ENCODE results near the gene LCE1F.
A peak's percentile ranks its signal among the peaks of the same experiment; 100 is the strongest.

Gene LCE1F, protein sequence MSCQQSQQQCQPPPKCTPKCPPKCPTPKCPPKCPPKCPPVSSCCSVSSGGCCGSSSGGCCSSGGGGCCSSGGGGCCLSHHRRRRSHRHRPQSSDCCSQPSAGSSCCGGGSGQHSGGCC

DNA sequence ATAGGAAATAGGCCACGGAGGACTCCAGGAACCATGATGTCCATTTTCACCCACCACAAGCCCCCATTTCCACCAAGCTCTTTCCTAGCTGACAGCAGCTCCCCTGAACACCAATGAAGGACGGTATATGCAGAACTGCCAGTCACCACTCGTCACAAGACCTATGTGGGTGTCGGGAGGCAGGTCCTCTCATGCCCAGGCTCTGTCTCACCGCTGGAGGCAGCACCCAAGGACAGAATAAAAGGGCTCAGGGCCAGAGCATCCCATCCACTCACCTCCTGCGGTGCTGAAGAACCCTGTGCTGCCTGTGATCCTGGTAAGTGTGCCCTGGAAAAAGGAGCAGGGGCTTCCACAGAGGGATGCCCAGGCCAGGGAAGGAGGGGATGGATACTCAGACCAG lies at the start of gene LCE1F:
TSS of gene LCE1F (plus strand) at position 266 of the 400 bp plus-strand sequence. CDS start 1,232 bp downstream, outside the sequence.
- DNase-seq = no peak

DNA sequence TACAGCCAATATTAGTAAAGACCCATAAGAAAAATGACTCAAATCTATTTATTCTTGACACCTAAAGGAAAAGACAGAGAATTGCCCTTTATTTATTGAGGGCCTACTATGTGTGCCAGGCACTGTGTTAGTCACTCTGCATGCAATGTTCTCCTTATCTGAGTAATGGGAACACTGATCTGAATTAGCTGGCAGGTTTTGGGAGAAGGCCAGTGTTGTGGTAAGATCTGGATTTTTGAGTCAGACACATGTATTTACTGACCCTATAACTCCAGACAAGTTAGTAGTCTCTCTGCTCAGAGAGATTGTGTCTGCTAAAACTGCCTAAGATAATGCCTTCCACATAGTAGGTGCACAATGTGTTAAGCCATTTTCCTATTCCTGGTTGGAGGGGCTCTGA lies 49.7 kb upstream of the LCE1F start:
- no peak for DNase-seq

DNA sequence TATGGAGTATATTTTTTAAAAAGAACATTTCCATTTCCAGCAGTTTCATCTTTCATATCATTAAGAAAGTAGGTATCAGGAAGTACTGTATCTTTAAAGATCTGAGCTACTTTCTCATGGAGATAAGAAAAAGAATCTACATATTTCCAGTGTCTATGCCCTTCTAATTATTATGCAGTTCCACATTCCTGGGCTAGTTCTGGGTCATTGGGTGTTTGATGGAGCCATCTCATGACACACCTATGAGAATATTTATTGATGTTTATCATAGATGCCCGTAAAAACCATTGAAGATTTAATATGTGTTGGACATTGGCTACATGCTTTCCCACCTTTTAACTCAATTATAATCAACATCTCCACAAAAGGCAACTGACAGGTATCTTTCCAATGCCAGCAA lies 46.0 kb upstream of the LCE1F start:
- DNase-seq = no peak

DNA sequence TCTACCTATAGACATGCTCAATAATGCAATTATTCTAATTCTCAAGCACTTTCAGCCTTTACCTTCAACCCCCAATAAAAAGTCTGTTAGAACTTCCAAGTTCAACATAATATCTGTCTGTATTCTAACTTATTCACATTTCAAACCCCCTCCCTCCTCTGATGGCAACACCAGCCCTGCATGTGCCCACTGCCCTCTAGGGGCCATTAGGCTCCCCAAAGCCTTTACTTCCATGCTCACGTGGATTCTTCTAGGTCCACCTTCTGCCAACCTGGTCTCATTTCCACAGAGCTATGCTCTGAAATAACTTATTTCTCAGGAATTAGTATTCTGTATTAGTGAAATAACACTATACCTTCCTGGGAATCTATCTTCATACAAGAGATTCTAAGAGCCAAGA lies 39.3 kb upstream of the LCE1F start:
- peak; percentile 25 for DNase-seq

DNA sequence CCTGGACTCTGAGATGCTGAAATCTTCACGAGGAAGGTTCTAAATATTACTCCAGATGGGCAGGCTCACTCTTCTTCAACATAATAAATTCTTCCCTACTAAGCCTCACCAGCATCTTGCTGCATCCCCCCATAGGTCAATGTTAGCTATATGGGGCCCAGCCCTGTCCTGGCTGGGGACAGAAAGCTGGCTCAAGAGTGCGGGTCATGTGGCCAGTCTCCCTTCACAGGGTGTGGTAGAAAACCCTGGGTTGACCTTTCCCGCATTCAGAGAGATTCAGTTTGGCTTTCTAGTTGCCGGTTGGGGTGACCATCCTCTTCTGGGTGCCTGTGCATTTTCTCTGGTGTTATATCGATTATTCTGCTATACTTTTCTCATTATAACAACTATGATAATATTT lies 36.9 kb upstream of the LCE1F start:
- DNase-seq = no peak

DNA sequence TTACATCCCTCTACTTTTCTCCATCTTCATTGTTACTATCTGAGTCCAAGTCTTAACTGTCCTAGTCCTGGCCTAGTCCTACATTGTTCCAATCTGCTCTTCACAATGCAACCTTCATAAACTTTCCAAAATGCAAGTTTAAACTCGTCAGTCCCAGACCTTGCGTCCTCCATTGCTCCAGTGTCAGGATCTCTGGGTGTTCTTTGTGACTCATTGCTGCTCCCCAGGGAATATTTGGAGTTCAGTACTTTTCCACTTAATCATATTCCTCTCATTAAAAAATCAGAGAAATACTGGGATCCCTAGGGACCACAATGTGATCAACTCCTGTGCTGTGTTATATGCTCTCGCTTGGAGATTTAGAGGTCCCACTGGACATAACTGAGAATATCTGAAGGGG lies 35.1 kb upstream of the LCE1F start:
- DNase-seq = no peak

DNA sequence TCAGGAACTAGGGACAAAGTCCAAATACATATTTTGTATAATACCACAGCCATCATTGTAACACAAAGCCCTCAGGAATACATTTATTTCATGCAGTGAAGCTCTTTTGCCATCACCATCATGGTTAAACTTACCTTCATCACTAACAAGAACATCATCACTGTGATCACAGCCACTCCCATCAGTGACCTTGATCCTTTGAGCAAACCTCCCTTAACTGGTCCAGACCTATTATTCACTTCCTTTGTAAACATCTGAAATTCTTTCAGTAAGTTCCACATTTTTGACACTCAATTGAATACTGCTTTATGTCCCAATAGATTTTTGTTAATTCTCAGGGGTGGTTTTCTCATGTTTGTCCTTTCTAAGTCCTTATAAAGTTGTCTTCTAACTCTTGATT lies 33.3 kb upstream of the LCE1F start:
- no peak for DNase-seq

DNA sequence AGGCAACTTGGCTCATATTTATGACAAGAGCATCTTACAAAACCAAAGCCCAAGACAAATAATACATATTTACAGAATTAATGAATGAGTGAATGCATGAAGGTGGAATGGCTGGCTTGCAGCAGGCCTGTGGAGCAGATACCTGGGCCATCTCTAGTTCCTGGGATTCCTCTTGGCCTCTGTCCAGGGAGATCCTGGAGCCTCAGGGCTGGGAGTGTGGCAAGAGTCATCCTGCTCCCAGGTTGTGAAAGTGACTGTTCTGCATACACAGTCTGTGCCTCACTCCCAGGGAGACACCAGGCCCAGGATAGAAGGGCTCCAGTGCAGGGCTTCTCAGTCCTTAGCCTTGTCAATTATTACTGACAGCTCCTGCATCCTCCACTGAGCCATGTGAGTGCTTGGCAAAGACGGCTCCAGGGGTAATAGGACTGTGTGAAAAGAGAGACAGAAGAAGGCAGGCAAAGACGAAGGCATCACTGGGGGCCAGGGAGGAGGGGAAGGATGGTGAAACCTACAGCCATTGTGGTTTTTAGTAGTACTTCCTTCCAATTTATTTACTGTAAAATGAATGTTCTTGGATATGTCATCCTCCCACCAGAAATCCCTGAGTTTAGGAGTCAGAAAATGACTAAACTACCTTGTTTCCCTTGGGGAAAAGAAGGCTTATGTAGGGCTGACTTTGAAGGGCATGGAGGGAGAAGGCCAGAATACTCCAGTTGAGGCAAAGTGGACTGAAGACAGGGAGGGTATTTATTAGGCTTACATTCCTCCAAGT lies 31.4 kb upstream of the LCE1F start:
- DNase-seq = no peak

DNA sequence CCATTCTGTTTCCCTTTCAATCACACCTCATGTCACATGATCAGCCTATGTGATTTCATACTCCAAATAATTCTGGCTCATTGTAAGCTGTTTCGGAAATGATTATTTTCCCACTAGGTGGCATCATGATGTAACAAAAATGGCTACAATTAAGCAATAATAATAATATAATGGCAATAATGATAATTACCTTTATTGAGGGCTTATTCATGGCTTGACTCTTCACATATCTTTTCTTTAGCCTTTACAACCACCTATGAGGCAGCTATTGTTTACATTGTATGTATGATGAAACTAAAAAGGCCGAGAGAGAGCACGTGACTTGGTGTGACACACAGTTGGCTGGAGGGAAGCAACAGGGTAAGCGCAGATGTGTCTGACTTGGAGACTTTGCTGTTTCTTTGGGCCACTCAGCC lies 29.6 kb upstream of the LCE1F start:
- peak; percentile 10 for DNase-seq

DNA sequence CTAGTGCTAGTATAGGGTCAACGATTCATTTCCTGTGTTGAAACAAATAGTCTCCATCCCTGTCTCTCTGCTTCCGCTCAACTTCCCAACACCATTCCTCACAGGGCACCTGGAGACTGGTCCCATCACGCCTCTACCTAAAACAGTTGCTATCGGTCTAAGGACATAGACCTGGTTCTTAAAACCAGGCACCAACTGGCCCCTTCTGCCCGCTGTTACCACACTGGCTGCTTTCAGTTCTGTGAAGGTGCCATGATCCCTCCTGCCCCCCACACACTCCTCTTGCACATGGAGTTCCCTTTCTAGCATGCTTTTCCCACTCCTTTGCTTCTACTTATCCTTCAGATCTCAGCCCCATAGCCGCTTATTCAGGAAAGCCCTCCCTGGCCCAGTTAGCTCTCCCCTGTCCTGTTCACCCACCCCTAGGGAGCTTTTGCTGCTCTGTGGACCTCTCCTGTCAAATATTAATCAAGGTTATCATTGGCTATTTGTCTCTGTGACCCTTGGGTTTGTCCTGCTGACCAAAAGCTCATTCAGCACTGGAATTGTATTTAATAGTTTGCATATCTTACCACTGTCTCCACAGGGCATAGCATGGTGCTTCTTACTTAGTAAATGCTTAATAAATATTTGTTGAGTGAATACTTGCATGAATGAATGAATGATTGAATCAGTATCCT lies 29.0 kb upstream of the LCE1F start:
- no peak for DNase-seq

DNA sequence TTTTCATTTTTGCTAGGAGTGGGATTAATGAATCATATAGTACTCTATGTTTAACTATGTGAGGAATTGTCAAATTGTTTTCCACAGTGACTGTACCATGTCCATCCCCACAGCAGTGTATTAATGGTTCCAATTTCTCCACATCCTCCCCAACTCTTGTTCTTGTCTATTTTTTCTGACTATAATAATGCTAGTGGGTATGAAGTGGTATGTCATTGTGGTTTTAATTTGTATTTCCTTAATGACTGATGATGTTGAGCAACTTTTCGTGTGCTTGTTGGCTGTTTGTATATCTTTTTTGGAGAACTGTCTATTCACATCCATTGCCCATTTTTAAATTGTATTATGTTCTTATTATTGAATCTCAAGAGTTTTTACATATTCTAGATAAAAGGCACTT lies 27.1 kb upstream of the LCE1F start:
- peak; percentile 17 for DNase-seq

DNA sequence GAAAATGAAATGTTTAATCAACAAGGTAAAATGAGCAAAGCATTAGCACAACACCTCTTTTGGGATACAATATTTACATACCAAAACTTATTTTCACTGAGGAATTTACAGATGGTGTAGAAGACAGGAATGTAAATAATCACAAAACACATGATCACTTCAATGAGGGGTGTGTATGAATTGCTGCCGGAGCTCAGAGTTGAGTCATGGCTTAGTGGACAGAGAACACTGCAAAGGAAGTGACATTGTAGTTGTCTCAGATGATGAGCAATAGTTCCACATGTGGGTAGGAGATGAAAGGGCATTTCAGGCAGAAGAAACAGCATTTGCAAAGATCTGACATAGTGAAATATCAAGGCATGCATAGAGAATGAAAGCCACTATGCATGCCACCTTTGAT lies 22.7 kb upstream of the LCE1F start:
- DNase-seq = no peak

DNA sequence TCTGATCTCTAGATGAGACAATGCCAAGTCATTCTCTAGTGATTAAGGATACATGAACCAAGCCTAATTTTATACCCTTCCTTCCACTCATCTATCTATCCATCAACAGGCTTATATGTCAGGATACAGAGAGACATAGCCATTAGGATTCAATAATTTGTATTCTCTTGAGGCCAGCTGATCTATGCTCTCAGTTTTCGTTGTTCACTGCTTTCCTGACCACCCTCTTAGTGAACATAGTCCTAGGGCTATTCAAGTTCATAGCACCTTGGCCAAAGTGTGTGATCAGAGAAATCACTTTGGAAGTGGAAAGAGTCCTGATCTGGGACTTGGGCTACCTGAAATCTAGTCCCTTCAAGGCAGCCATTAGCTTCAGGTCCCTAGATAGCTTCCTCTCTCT lies 21.4 kb upstream of the LCE1F start:
- no peak for DNase-seq

DNA sequence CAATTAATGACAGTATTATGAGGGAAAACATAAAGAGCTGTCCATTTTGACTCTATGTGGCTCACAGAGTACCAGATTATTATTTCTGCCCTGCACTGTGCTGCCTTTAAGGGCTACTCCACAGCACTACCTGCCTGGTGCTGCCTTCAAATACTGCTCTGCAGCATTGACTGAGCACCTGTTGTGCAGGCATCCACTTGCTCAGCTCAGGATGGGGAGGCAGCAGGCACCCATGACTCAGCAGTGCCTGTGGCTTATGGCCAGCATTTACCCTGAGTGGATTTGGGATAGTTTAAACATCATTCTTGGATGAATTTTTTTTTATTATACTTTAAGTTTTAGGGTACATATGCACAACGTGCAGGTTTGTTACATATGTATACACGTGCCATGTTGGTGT lies 18.1 kb upstream of the LCE1F start:
- no peak for DNase-seq

DNA sequence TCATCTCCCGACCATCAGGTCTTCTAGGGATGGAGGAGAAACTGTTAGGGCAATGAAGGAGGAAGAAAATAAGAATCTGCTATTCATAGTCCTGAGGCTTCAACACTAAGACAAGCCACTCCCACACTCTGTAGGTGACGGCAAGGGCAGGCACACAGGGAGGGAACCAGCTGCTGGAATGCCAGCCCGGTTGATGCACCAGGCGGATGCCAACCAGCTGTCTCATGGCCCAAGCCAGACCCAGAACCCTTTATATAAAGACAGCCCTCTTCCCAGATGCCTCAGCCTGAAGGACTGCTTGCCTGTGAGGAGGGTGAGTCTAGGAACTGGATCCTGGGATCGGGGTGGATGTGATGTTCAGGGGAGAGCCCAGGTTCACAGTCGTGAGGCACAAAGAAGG lies 17.2 kb upstream of the LCE1F start, which contains the start of gene KPRP:
TSS of gene KPRP (plus strand) at position 279 of the 400 bp plus-strand sequence. CDS start 1,564 bp downstream, outside the sequence.
- no peak for DNase-seq

DNA sequence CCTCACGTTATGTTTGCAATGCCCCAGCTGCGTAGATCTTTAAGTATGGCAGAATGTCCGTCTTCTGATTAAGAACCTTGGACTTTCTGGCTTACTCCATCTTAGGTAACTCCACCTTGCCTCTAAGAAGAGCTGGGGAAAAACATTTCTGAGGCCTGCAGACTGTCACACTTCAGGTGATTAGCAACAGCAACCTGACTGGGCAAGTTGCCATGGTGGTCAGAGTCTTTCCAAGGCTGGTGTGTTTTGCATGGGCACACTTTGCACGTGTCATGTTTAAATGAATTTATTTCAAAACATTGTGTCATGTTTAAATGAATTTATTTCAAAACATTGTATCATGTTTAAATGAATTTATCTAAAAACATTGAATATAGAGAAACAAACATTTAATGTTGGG lies 16.3 kb upstream of the LCE1F start:
- DNase-seq = no peak

DNA sequence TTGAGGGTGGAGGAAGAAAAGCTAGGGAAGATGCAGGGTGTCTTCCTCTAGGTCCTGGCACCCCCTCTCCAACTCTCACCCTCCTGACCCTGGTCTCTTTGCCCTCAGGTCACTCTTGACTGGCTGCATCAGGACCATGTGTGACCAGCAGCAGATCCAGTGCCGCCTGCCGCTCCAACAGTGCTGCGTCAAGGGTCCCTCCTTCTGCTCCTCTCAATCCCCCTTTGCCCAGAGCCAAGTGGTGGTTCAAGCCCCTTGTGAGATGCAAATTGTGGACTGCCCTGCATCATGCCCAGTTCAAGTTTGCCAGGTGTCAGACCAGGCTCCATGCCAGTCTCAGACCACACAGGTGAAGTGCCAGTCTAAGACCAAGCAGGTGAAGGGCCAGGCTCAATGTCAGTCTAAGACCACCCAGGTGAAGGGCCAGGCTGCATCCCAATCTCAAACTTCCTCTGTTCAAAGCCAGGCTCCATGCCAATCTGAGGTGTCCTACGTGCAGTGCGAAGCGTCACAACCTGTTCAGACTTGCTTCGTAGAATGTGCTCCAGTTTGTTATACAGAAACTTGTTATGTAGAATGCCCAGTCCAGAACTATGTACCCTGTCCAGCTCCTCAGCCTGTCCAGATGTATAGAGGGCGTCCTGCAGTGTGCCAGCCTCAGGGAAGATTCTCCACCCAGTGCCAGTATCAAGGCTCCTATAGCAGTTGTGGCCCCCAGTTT lies 15.3 kb upstream of the LCE1F start:
- DNase-seq = no peak

DNA sequence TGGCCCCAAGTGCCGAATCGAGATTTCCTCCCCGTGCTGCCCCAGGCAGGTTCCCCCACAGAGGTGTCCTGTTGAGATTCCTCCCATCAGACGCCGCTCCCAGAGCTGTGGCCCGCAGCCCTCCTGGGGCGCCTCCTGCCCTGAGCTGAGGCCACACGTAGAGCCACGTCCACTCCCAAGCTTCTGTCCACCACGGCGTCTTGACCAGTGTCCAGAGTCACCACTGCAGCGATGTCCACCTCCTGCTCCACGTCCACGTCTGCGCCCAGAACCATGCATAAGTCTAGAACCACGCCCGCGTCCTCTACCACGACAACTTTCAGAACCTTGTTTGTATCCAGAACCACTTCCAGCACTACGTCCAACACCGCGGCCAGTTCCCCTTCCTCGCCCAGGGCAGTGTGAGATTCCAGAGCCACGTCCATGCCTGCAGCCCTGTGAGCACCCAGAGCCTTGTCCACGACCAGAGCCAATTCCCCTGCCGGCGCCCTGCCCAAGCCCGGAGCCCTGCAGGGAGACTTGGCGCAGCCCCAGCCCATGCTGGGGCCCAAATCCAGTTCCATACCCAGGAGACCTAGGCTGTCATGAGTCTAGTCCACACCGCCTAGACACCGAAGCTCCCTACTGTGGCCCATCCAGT lies 14.3 kb upstream of the LCE1F start:
- DNase-seq = no peak

DNA sequence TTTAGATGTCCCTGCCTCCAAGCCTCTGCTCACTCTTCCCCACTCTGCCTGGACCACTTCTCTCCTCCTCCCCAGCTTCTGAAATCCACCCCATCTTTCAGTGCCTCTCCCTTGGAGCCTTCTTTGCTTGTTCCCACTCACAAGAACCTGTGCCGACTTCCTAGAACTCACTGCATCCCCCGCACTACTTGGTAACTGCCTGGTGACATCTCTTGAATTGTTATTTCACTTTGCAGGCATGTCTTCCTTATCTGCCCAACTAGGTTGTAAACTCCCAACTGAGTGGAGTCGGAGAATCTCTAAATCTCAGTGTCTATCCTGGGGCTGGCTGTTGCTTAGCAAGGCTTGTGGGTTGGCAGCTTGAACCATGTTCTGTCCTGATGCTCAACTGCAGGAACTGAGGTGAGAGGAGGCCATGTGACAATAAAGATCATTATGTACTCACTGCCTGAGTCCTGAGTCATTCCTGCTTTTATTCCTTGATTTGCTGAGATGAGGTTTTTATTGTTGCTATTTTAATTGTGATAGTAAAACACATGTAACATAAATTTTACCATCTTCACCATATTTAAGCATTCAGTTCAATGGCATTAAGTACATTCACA lies 13.2 kb upstream of the LCE1F start:
- DNase-seq = no peak

DNA sequence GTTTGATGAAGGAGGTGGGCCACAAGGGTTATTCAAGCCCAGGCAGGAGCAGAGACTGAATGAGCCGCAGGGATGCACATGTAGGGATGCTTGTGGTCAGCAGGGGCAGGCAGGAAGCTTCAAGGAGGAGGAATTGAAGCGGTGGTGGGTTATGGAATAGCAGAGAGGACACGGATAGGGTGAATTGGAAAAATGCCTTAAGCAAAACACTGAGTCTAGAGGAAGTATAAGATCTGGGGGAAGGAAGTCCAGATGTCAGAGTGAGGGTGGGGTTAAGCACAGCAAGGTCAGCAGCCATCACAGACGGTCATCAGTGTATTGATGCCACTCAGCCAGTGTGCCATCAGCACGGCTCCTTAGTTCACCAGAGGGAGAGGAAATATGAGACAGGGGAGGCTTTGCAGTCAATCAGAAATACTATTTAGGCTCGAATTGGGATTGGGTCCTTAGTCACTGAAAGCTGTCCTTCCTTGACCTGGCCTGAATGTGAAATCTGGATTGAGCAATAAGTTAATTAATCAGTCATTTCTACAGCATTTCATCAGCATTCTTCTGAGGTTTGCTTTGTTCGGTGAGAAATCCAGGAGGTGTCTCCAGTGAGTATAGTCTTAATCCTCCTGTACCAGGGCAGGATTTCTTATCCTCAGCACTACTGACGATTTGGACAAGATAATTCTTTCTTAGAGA lies 6.0 kb upstream of the LCE1F start:
- no peak for DNase-seq

DNA sequence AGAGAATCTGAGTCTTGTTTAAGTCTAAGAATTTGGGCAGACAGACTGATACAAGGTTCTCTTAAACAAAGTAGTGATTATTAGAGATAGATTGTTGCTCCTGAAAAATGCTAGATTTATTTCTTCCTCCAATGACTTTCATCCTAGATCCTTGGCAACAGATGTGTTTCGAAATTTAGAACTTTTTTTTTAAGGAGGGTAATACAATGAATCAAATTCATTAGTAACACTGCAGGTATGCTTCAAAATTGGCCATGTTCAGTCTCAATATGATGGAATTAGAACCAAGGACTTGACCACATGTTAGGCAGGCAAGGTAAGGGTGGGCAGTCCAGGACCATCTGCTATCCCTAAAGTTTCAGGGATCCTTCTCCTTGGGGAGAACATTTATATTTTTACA lies 4.5 kb upstream of the LCE1F start:
- DNase-seq = no peak

DNA sequence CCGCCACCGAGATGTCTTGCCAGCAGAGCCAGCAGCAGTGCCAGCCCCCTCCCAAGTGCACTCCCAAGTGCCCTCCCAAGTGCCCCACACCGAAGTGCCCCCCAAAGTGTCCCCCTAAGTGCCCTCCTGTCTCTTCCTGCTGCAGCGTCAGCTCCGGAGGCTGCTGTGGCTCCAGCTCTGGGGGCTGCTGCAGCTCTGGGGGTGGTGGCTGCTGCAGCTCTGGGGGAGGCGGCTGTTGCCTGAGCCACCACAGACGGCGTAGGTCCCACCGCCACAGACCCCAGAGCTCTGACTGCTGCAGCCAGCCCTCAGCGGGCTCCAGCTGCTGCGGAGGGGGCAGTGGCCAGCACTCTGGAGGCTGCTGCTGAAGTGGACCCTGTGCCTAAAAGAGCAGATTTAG lies 1.4 kb downstream of the LCE1F start:
- no peak for DNase-seq

Data from hematopoietic multipotent progenitor cell treated with erythropoietin and hydrocortisone succinate and interleukin-3 and kit ligand, for 4 days (in vitro differentiated cells).